B cell (primary cell): ENCODE measurements around the gene ZFP3. TPM values are rescaled to one million over a fixed set of nuclear protein-coding genes. Genes with fewer than 3 reads are reported as not detected.
"Not testable (repeated sequence)": the region's sequence is repeated elsewhere in the genome, so short reads cannot be mapped to it uniquely, and the experiment has no call there.

ENCODE experiments used
- ATAC-seq: fragments of 200-7000 bp; cut with Tn5 transposase; one replicate; pipeline ENCODE4 v1.10.0; 2021; ENCODE audit warnings: low read depth, mild to moderate bottlenecking, moderate number of reproducible peaks, moderate library complexity
- CTCF ChIA-PET: fragments of 350-600 bp; sonication (Branson Sonifier 250); formaldehyde crosslinking; loops from one replicate; lab custom pipeline; 2021; ENCODE audit warnings: antibody characterized with exemption, inconsistent platforms; lab: Charles Lee
- POLR2A ChIA-PET: fragments of 350-600 bp; sonication (Branson Sonifier 250); formaldehyde crosslinking; loops from one replicate; lab custom pipeline; 2021; ENCODE audit warnings: antibody characterized with exemption; lab: Charles Lee
- DNase-seq: peaks from one replicate; pipeline ENCODE4 v3.0.0; 2013
- H2AFZ ChIP-seq: 2 replicates; pipeline ENCODE4 v1.6.1; 2012; ENCODE audit warnings: mild to moderate bottlenecking, low read depth, low read length; ENCODE audit not compliant: insufficient read depth, poor library complexity, severe bottlenecking
- H3K27ac ChIP-seq, 2 donors: 1 replicate in 1 of 2; 2 replicates in 1 of 2; pipeline ENCODE4 v1.5.1; 2012 to 2013; ENCODE audit warnings: low read length in 2 of 2, mild to moderate bottlenecking in 2 of 2, moderate library complexity in 1 of 2
- H3K27me3 ChIP-seq, 4 experiments: fragments of 200-600 bp in 1 of 4; sonication (generic) in 1 of 4; replicated peaks in 1 of 4; 1 replicate in 2 of 4; 2 replicates in 2 of 4; pipeline versions ENCODE4 v1.6.1 to v1.7.0; 2013 to 2016; ENCODE audit warnings: low read length in 3 of 4, mild to moderate bottlenecking in 2 of 4, mixed read lengths in 1 of 4, moderate library complexity in 1 of 4; ENCODE audit not compliant: insufficient read depth in 4 of 4, control insufficient read depth in 3 of 4; ENCODE audit errors: control extremely low read depth in 1 of 4
- H3K36me3 ChIP-seq, 2 experiments: replicated peaks in 1 of 2; 1 replicate in 1 of 2; 2 replicates in 1 of 2; pipeline versions ENCODE4 v1.6.1 to v1.7.1; 2013; ENCODE audit warnings: low read length in 1 of 2; ENCODE audit not compliant: insufficient read depth in 2 of 2, control insufficient read depth in 1 of 2; ENCODE audit errors: control extremely low read depth in 1 of 2, extremely low read depth in 1 of 2
- H3K4me1 ChIP-seq, 2 donors: fragments of 200-600 bp in 1 of 2; sonication (generic) in 1 of 2; 1 replicate in 1 of 2; 2 replicates in 1 of 2; pipeline versions ENCODE4 v1.5.1 to v1.6.1; 2013 to 2017; ENCODE audit warnings: low read length in 2 of 2; ENCODE audit not compliant: control insufficient read depth in 2 of 2, insufficient read depth in 2 of 2
- H3K4me2 ChIP-seq: replicated peaks from 2 replicates; pipeline ENCODE3; 2012; ENCODE audit warnings: mild to moderate bottlenecking, low read depth, low read length; ENCODE audit not compliant: poor library complexity, severe bottlenecking
- H3K4me3 ChIP-seq, 5 experiments: fragments of 200-600 bp in 1 of 5; sonication (generic) in 1 of 5; 1 replicate in 3 of 5; 2 replicates in 2 of 5; pipeline versions ENCODE4 v1.5.1 to v1.7.0; 2011 to 2016; ENCODE audit warnings: low read length in 4 of 5, mild to moderate bottlenecking in 4 of 5, low read depth in 2 of 5, control low read depth in 1 of 5, moderate library complexity in 1 of 5; ENCODE audit not compliant: insufficient read depth in 1 of 5; ENCODE audit errors: control extremely low read depth in 1 of 5, extremely low read depth in 1 of 5
- H3K79me2 ChIP-seq: fragments of 200-600 bp; sonication (generic); one replicate; pipeline ENCODE4 v1.6.0; 2016; ENCODE audit warnings: low read length; ENCODE audit not compliant: control insufficient read depth, insufficient read depth
- H3K9ac ChIP-seq: fragments of 200-600 bp; sonication (generic); 2 replicates; pipeline ENCODE4 v1.6.1; 2017; ENCODE audit warnings: mild to moderate bottlenecking, low read length, moderate library complexity
- H3K9me3 ChIP-seq, 3 donors: one replicate each; pipeline versions ENCODE4 v1.6.1 to v1.7.1; 2013; ENCODE audit warnings: low read length in 2 of 3; ENCODE audit not compliant: control insufficient read depth in 2 of 3, insufficient read depth in 1 of 3; ENCODE audit errors: control extremely low read depth in 1 of 3
- H4K20me1 ChIP-seq: 2 replicates; pipeline ENCODE4 v1.6.0; 2012; ENCODE audit warnings: mild to moderate bottlenecking, low read length; ENCODE audit not compliant: insufficient read depth, control insufficient read depth, poor library complexity, severe bottlenecking
- H3K27ac Mint-ChIP-seq: one replicate; pipeline ENCODE4 v1.8.0; 2021; ENCODE audit warnings: mixed read lengths
- H3K27me3 Mint-ChIP-seq: one replicate; pipeline ENCODE4 v1.8.0; 2021; ENCODE audit warnings: mixed read lengths
- H3K4me1 Mint-ChIP-seq: one replicate; pipeline ENCODE4 v1.8.0; 2021; ENCODE audit warnings: mixed read lengths
- H3K4me3 Mint-ChIP-seq: one replicate; pipeline ENCODE4 v1.8.0; 2021; ENCODE audit warnings: mixed read lengths
- H3K9me3 Mint-ChIP-seq: one replicate; pipeline ENCODE4 v1.8.0; 2022; ENCODE audit warnings: mixed read lengths; ENCODE audit not compliant: insufficient read depth
- CTCF ChIP-seq: fragments of 200-600 bp; IDR thresholded peaks from one replicate; pipeline ENCODE4 v1.8.0; 2022; ENCODE audit warnings: antibody characterized with exemption, mild to moderate bottlenecking
- EZH2 ChIP-seq: IDR thresholded peaks from 2 replicates; pipeline ENCODE4 v1.6.1; 2012; ENCODE audit warnings: borderline replicate concordance, low read depth, mild to moderate bottlenecking, moderate library complexity, low read length; ENCODE audit not compliant: insufficient read depth, poor library complexity, severe bottlenecking
- WGBS: methylation state at CpG from one replicate; pipeline ENCODE4 v1.1.5; 2013; ENCODE audit warnings: missing lambda C conversion rate; ENCODE audit not compliant: insufficient coverage; 5-methylcytosine and 5-hydroxymethylcytosine counted together
- intact Hi-C: fragments of 100-400 bp; cut with micrococcal nuclease; formaldehyde crosslinking; loops from one replicate; pipeline ENCODE4 v1.10.0; 2022
- polyA plus RNA-seq: library from polyadenylated mRNA; depleted of rRNA; stranded (reverse); fragments of >200 nt; gene quantifications from 2 replicates; pipeline ENCODE4 v1.2.3, GENCODE V29; 2012
- total RNA-seq, 2 donors: library from RNA; stranded (reverse); fragments of 120-200 nt in 1 of 2; gene quantifications; 1 replicate in 1 of 2; 2 replicates in 1 of 2; pipeline versions ENCODE4 v1.2.3 to v1.2.4, GENCODE V29; 2013 to 2022

ZFP3 gene
- total and polyA plus RNA-seq, 2 donors (not counting 1 experiment from before 2014, with no cell fraction given): 5.1 to 15.8 TPM

DNA sequence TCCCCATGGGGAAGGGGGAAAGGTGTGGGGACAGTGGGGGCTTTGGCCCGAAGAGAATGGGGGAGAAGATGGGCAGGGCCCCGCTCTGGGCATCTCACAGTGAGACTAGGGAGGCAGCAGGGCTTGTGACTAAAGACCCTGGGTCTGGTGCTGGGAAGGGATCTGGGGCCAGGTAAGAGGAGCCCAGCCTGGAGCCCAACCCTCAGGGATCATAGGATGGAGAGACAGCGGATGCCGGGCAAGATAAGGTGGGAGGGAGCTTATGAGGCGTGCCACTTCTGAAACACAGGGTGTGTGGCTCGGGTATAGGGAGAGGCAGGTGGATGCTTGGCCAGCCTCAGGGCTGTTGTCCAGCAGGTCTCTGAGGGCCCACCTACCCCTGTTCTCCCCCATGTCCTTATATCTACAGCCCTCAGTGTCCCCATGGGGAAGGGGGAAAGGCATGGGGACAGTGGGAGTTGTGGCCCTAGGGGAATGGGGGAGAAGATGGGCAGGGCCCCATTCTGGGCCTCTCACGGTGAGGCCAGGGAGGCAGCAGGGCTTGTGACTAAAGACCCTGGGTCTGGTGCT, 53.0 kb downstream of the ZFP3 start:
- Mint-ChIP-seq H3K4me1 (no peaks in the 10 kb centered on the region), H3K27me3 (peaks cover 14% of the 10 kb centered on the region), H3K4me3 (no peak overlapping the region), H3K27ac (no peak overlapping the region), H3K9me3 (no peaks in the 10 kb centered on the region)
- no peak overlapping the region for H3K27ac ChIP-seq
- H4K20me1 ChIP-seq: no peaks in the 10 kb centered on the region
- ATAC-seq (no peak), DNase-seq (no peak)
- no peak overlapping the region for H3K4me3 ChIP-seq
- intact Hi-C loops: no loop called here
- H3K4me2 ChIP-seq: no peak overlapping the region
- H3K36me3 ChIP-seq: no peaks in the 10 kb centered on the region
- H3K27me3 ChIP-seq: peaks cover 0 to 4% (median 0%) of the 10 kb centered on the region in 4 experiments
- POLR2A ChIA-PET: no interaction called here
- no peaks in the 10 kb centered on the region for H3K4me1 ChIP-seq
- no peak for TF ChIP-seq EZH2
- TF ChIP-seq CTCF: no peak
- H2AFZ ChIP-seq: no peak overlapping the region
- CTCF ChIA-PET: no interaction called here
- no peaks in the 10 kb centered on the region for H3K9me3 ChIP-seq
- H3K79me2 ChIP-seq: no peaks in the 10 kb centered on the region
- 98% methylated on average over 5 of the region's 7 CpGs for whole genome bisulfite sequencing
- no peak overlapping the region for H3K9ac ChIP-seq

DNA sequence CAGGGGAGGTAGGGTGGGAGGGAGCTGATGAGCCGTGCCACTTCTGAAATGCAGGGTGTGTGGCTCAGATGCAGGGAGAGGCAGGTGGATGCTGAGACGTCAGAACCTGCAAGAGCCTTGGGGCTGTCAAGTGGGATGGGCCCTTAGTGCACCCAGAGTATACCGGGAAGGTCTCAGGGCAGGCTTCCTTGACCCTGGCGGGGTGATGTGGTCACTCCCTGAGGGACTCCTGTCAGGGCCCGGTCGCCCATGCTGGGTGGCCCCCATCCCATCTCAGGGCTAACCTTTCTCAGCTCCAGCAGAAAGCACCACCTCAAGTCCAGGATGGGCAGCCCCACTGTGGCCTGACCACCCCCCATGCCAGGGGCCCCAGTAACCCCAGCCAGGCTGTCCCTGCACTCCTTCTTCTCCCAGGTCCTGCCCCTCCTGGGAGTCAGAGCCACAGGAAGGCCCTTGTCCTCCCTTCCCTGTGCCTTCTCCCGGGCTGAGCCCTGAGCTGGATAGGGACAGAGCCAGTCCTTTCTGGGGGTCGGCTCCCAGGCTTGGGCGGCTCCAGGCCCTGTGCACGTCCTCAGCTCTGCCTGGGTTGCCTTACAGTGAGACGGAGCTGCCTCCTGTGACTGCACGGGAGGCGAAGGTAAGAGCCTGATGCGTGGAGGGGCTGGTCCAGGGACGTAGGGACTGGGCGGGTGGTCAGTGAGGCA, 53.7 kb downstream of the ZFP3 start:
- H3K27me3 ChIP-seq, H3K9ac ChIP-seq, intact Hi-C loops, H3K4me3 Mint-ChIP-seq, H4K20me1 ChIP-seq, H3K9me3 Mint-ChIP-seq, POLR2A ChIA-PET, H2AFZ ChIP-seq, H3K4me3 ChIP-seq, H3K79me2 ChIP-seq, H3K4me1 ChIP-seq, H3K9me3 ChIP-seq, DNase-seq, H3K27ac Mint-ChIP-seq, H3K27me3 Mint-ChIP-seq, CTCF ChIA-PET, H3K27ac ChIP-seq, H3K36me3 ChIP-seq, H3K4me1 Mint-ChIP-seq, H3K4me2 ChIP-seq, ATAC-seq: not testable (repeated sequence)
- WGBS: 91% methylated on average over 16 of the region's 16 CpGs

DNA sequence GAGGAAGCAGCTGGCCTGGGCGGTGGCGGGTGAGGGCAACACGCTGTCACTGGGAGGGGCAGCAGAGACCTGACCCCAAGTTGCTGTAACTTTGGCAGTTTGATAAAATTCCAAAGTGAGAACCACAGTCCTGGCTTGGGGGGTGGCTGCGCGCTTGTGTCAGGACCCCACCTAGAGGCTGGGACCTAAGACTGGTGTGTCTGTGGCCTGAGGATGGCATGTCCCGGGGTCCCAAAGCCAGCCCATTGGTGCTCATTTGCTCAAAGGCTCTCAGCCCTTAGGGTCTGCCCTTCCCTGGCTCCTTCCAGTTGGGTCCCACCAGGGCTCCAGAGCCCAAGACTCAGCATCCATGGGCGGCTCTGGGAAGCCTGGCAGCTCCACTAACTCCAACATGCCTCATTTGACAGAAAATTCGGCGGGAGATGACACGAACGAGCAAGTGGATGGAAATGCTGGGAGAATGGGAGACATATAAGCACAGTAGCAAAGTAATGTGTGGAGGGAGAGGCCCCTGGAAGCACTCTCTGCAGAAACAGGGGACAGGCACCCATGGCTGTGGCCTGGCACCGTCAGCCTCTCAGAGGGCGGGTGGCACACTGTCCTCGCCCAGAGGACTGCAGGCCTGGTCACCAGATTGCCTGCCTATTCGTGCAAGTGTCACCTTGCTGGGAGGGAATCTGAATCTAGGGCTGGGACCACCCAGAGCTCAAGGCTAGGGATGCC, 54.4 kb downstream of the ZFP3 start:
- H3K36me3 ChIP-seq, H3K4me2 ChIP-seq, H3K27ac Mint-ChIP-seq, CTCF ChIA-PET, H3K4me3 Mint-ChIP-seq, H2AFZ ChIP-seq, H3K27me3 Mint-ChIP-seq, H3K9me3 Mint-ChIP-seq, H3K9ac ChIP-seq, DNase-seq, H3K4me3 ChIP-seq, H3K9me3 ChIP-seq, H3K27ac ChIP-seq, H4K20me1 ChIP-seq, intact Hi-C loops, H3K4me1 ChIP-seq, H3K4me1 Mint-ChIP-seq, ATAC-seq, H3K27me3 ChIP-seq, H3K79me2 ChIP-seq, POLR2A ChIA-PET: not testable (repeated sequence)
- WGBS: 92% methylated on average over 13 of the region's 15 CpGs
